ES-I3 (cell line): ENCODE results near the gene MARS2.
A peak's percentile ranks its signal among the peaks of the same experiment; 100 is the strongest.
"Not testable (repeated sequence)": the region's sequence is repeated elsewhere in the genome, so short reads cannot be mapped to it uniquely, and the experiment has no call there.

ENCODE experiments used
- H3K36me3 ChIP-seq: 2 replicates; pipeline ENCODE4 v1.6.1; 2013; ENCODE audit warnings: mild to moderate bottlenecking, low read length, control low read depth, moderate library complexity; ENCODE audit not compliant: insufficient read depth
- H3K4me1 ChIP-seq: 2 replicates; pipeline ENCODE4 v1.6.1; 2013; ENCODE audit warnings: mild to moderate bottlenecking, control low read depth, low read length; ENCODE audit not compliant: insufficient read depth
- H3K9ac ChIP-seq: 2 replicates; pipeline ENCODE4 v1.6.1; 2013; ENCODE audit warnings: low read depth, mild to moderate bottlenecking, low read length, moderate library complexity
- H3K9me3 ChIP-seq: 2 replicates; pipeline ENCODE4 v1.6.1; 2013; ENCODE audit warnings: mild to moderate bottlenecking, low read length, moderate library complexity; ENCODE audit not compliant: control insufficient read depth, insufficient read depth

The MARS2 gene

GRCh38 chr2:197677483-197677882, 27.7 kb upstream of the MARS2 start:
- Histone ChIP-seq H3K9me3 (no peaks in the 10 kb centered on the region), H3K9ac (no peak overlapping the region), H3K4me1 (peaks cover 14% of the 10 kb centered on the region; the same call in 1 of the 2 replicates), H3K36me3 (no peaks in the 10 kb centered on the region)

GRCh38 chr2:197695206-197695605, 10.0 kb upstream of the MARS2 start:
- not testable (repeated sequence) for H3K4me1 ChIP-seq, H3K9ac ChIP-seq, H3K9me3 ChIP-seq, H3K36me3 ChIP-seq

- not testable (repeated sequence) for H3K4me1 ChIP-seq, H3K36me3 ChIP-seq, H3K9ac ChIP-seq, H3K9me3 ChIP-seq
These were observed 9.2 kb upstream of the MARS2 start for GRCh38 chr2:197695971-197696370.

- not testable (repeated sequence) for H3K9me3 ChIP-seq, H3K9ac ChIP-seq, H3K36me3 ChIP-seq, H3K4me1 ChIP-seq
These were observed 8.6 kb upstream of the MARS2 start for GRCh38 chr2:197696571-197696970.

- H3K4me1 ChIP-seq, H3K9ac ChIP-seq, H3K36me3 ChIP-seq, H3K9me3 ChIP-seq: not testable (repeated sequence)
These were observed 5.4 kb upstream of the MARS2 start for GRCh38 chr2:197699724-197700123.

- Histone ChIP-seq H3K9ac (no peak overlapping the region), H3K4me1 (no peaks in the 10 kb centered on the region), H3K36me3 (no peaks in the 10 kb centered on the region), H3K9me3 (no peaks in the 10 kb centered on the region; the same call in 1 of the 2 replicates)
These were observed 4.2 kb upstream of the MARS2 start for GRCh38 chr2:197700960-197701359.

- peaks cover 3% of the 10 kb centered on the region for H3K4me1 ChIP-seq
These were observed 592 bp upstream of the MARS2 start for GRCh38 chr2:197704434-197705120.

GRCh38 chr2:197705912-197706838, 1.0 kb downstream of the MARS2 start:
- Histone ChIP-seq H3K9ac (peak overlapping the region; percentile 81), H3K9me3 (no peaks in the 10 kb centered on the region), H3K4me1 (peaks cover 3% of the 10 kb centered on the region), H3K36me3 (peaks cover 5% of the 10 kb centered on the region; the same call in 1 of the 2 replicates)

More at GRCh38 chr2:197704434-197705120, 592 bp upstream of the MARS2 start:
- Histone ChIP-seq H3K9me3 (no peaks in the 10 kb centered on the region), H3K36me3 (peaks cover 4% of the 10 kb centered on the region; the same call in 1 of the 2 replicates), H3K9ac (peak overlapping the region; percentile 82)

- peaks cover 3% of the 10 kb centered on the region for H3K4me1 ChIP-seq
- peak overlapping the region; percentile 81; the same call in 1 of the 2 replicates for H3K9ac ChIP-seq
These were observed 1.7 kb downstream of the MARS2 start for GRCh38 chr2:197706839-197707207.

GRCh38 chr2:197707316-197708213, 2.4 kb downstream of the MARS2 start:
- Histone ChIP-seq H3K9ac (peak overlapping the region; percentile 81; the same call in 1 of the 2 replicates), H3K9me3 (no peaks in the 10 kb centered on the region), H3K36me3 (peaks cover 10% of the 10 kb centered on the region; the same call in 1 of the 2 replicates), H3K4me1 (peaks cover 3% of the 10 kb centered on the region)

More at GRCh38 chr2:197706839-197707207, 1.7 kb downstream of the MARS2 start:
- Histone ChIP-seq H3K9me3 (no peaks in the 10 kb centered on the region), H3K36me3 (peaks cover 10% of the 10 kb centered on the region; the same call in 1 of the 2 replicates)

GRCh38 chr2:197708331-197708730, 3.2 kb downstream of the MARS2 start:
- Histone ChIP-seq H3K9me3 (no peaks in the 10 kb centered on the region), H3K4me1 (peaks cover 3% of the 10 kb centered on the region), H3K36me3 (peaks cover 10% of the 10 kb centered on the region; the same call in 1 of the 2 replicates), H3K9ac (peak overlapping the region; percentile 81; the same call in 1 of the 2 replicates)

- Histone ChIP-seq H3K9ac (peak overlapping the region; percentile 5; the same call in 1 of the 2 replicates), H3K36me3 (peaks cover 10% of the 10 kb centered on the region; the same call in 1 of the 2 replicates)
- H3K9me3 ChIP-seq, H3K4me1 ChIP-seq: not testable (repeated sequence)
These were observed 4.0 kb downstream of the MARS2 start for GRCh38 chr2:197709140-197709539.

GRCh38 chr2:197710424-197711042, 5.4 kb downstream of the MARS2 start:
- Histone ChIP-seq H3K9ac (no peak overlapping the region), H3K4me1 (peaks cover 3% of the 10 kb centered on the region), H3K36me3 (peaks cover 10% of the 10 kb centered on the region; the same call in 1 of the 2 replicates), H3K9me3 (no peaks in the 10 kb centered on the region)
